GM23248 (cell line): ENCODE results near the gene IL24. TPM values are rescaled to one million over a fixed set of nuclear protein-coding genes. Genes with fewer than 3 reads are reported as not detected.

ENCODE experiments used
- DNase-seq: peaks from one replicate; pipeline ENCODE4 v3.0.0-alpha.2; 2015
- H2AFZ ChIP-seq: fragments of 200-600 bp; sonication (generic); 2 replicates; pipeline ENCODE4 v1.6.1; 2016; ENCODE audit warnings: antibody characterized with exemption
- H3F3A ChIP-seq: fragments of 200-600 bp; sonication (generic); 2 replicates; pipeline ENCODE4 v1.6.1; 2016; ENCODE audit warnings: mild to moderate bottlenecking, antibody characterized with exemption, mixed run types; ENCODE audit not compliant: insufficient read depth
- H3K27ac ChIP-seq: fragments of 200-600 bp; sonication (generic); 2 replicates; pipeline ENCODE4 v1.5.1; 2016; ENCODE audit warnings: mild to moderate bottlenecking
- H3K27me3 ChIP-seq: fragments of 200-600 bp; sonication (generic); replicated peaks from 2 replicates; pipeline ENCODE4 v1.6.1; 2016; ENCODE audit warnings: mild to moderate bottlenecking; ENCODE audit not compliant: insufficient read depth
- H3K36me3 ChIP-seq: fragments of 200-600 bp; sonication (generic); 2 replicates; pipeline ENCODE4 v1.6.1; 2016; ENCODE audit warnings: low read depth, mild to moderate bottlenecking
- H3K4me1 ChIP-seq: fragments of 200-600 bp; sonication (generic); 2 replicates; pipeline ENCODE4 v1.6.1; 2016; ENCODE audit warnings: mild to moderate bottlenecking; ENCODE audit not compliant: insufficient read depth
- H3K4me2 ChIP-seq: fragments of 200-600 bp; sonication (generic); one replicate; pipeline ENCODE4 v1.6.1; 2016; ENCODE audit warnings: mild to moderate bottlenecking; ENCODE audit not compliant: unreplicated experiment
- H3K4me3 ChIP-seq: fragments of 200-600 bp; sonication (generic); 2 replicates; pipeline ENCODE4 v1.5.1; 2016; ENCODE audit warnings: mild to moderate bottlenecking
- H3K79me2 ChIP-seq: fragments of 200-600 bp; sonication (generic); 2 replicates; pipeline ENCODE4 v1.6.1; 2016; ENCODE audit warnings: mild to moderate bottlenecking; ENCODE audit not compliant: insufficient read depth
- H3K9ac ChIP-seq: fragments of 200-600 bp; sonication (generic); 2 replicates; pipeline ENCODE4 v1.6.1; 2016; ENCODE audit warnings: mild to moderate bottlenecking
- H3K9me2 ChIP-seq: fragments of 200-600 bp; sonication (generic); 2 replicates; pipeline ENCODE4 v1.6.1; 2016; ENCODE audit warnings: mixed run types, mild to moderate bottlenecking, moderate library complexity; ENCODE audit not compliant: insufficient read depth
- H3K9me3 ChIP-seq: fragments of 200-600 bp; sonication (generic); one replicate; pipeline ENCODE4 v1.6.1; 2017; ENCODE audit warnings: low read depth
- H4K20me1 ChIP-seq: fragments of 200-600 bp; sonication (generic); 2 replicates; pipeline ENCODE4 v1.6.0; 2016; ENCODE audit not compliant: insufficient read depth
- EZH2 ChIP-seq: fragments of 200-600 bp; sonication (generic); IDR thresholded peaks from 2 replicates; pipeline ENCODE4 v1.6.1; 2018; ENCODE audit warnings: antibody characterized with exemption, mild to moderate bottlenecking; ENCODE audit not compliant: insufficient read depth, poor library complexity, severe bottlenecking
- EZH2phosphoT487 ChIP-seq: fragments of 200-600 bp; sonication (generic); IDR thresholded peaks from 2 replicates; pipeline ENCODE4 v1.6.1; 2018; ENCODE audit warnings: antibody characterized with exemption, moderate library complexity, mild to moderate bottlenecking, low read depth; ENCODE audit not compliant: insufficient read depth
- WGBS, 2 experiments: methylation state at CpG; one replicate each; pipeline ENCODE4 v1.1.6; 2015 to 2017; ENCODE audit warnings: low lambda C conversion rate in 2 of 2, low coverage in 1 of 2; ENCODE audit errors: missing lambda C conversion rate in 2 of 2; 5-methylcytosine and 5-hydroxymethylcytosine counted together
- in situ Hi-C: fragments of 300-500 bp; cut with MboI; formaldehyde crosslinking; loops from 2 replicates; pipeline ENCODE4 v1.15.0; 2020
- polyA plus RNA-seq: library from polyadenylated mRNA; unstranded; fragments of >200 nt; fragmentation: Nextera tagmentation; extraction: Ambion mirVana; gene quantifications from 2 replicates; pipeline ENCODE4 v1.2.1, GENCODE V29; 2016
- total RNA-seq: library from RNA; depleted of rRNA; stranded (reverse); fragments of >200 nt; shearing (Covaris generic); gene quantifications from 2 replicates; pipeline ENCODE4 v1.2.3, GENCODE V29; 2014

IL24 gene
- total and polyA plus RNA-seq, 2 experiments from 2014 or later, result 0.49 to 2.4 TPM

- Histone ChIP-seq H3F3A (no peaks in the 10 kb centered on the region), H4K20me1 (no peaks in the 10 kb centered on the region), H2AFZ (no peak overlapping the region), H3K4me1 (no peaks in the 10 kb centered on the region), H3K4me2 (no peak overlapping the region), H3K79me2 (no peaks in the 10 kb centered on the region), H3K9me2 (no peaks in the 10 kb centered on the region), H3K36me3 (no peaks in the 10 kb centered on the region), H3K9ac (no peak overlapping the region), H3K9me3 (no peaks in the 10 kb centered on the region), H3K4me3 (no peak overlapping the region), H3K27ac (no peak overlapping the region), H3K27me3 (peaks cover 5% of the 10 kb centered on the region; the same call in 1 of the 2 replicates)
- DNase-seq, result peak; percentile 44
- TF ChIP-seq EZH2phosphoT487 (no peak), EZH2 (no peak)
- WGBS, 2 experiments, result 62 to 65% methylated on average over 16 to 19 of the region's 19 CpGs
- in situ Hi-C loops, result no loop called here
Measured at GRCh38 chr1:206935491-206936067, 38.3 kb downstream of the IL24 start.

- in situ Hi-C loops, result no loop called here
Measured at GRCh38 chr1:206937425-206937824, 40.2 kb downstream of the IL24 start.

GRCh38 chr1:206939131-206939530, 41.9 kb downstream of the IL24 start:
- TF ChIP-seq EZH2phosphoT487 (no peak), EZH2 (no peak)

More at GRCh38 chr1:206937425-206937824, 40.2 kb downstream of the IL24 start:
- Histone ChIP-seq H3K36me3 (no peaks in the 10 kb centered on the region), H3K79me2 (no peaks in the 10 kb centered on the region), H3K9ac (no peak overlapping the region), H3K4me2 (no peak overlapping the region), H3F3A (no peaks in the 10 kb centered on the region), H4K20me1 (no peaks in the 10 kb centered on the region), H3K9me2 (no peaks in the 10 kb centered on the region), H3K4me1 (no peaks in the 10 kb centered on the region), H3K9me3 (no peaks in the 10 kb centered on the region), H3K4me3 (no peak overlapping the region), H3K27ac (no peak overlapping the region), H2AFZ (no peak overlapping the region), H3K27me3 (peaks cover 19% of the 10 kb centered on the region)
- TF ChIP-seq EZH2phosphoT487 (no peak), EZH2 (no peak)
- 84 to 87% methylated on average over 6 of the region's 6 CpGs for WGBS, 2 experiments
- no peak for DNase-seq

GRCh38 chr1:206939841-206940587, 42.8 kb downstream of the IL24 start:
- Histone ChIP-seq H3K27me3 (peaks cover 40% of the 10 kb centered on the region), H3K9ac (no peak overlapping the region), H3K4me3 (no peak overlapping the region), H3K9me2 (no peaks in the 10 kb centered on the region), H4K20me1 (no peaks in the 10 kb centered on the region), H2AFZ (no peak overlapping the region), H3K79me2 (no peaks in the 10 kb centered on the region), H3K4me2 (no peak overlapping the region), H3K9me3 (no peaks in the 10 kb centered on the region), H3K4me1 (no peaks in the 10 kb centered on the region), H3F3A (no peaks in the 10 kb centered on the region), H3K27ac (no peak overlapping the region), H3K36me3 (no peaks in the 10 kb centered on the region)
- no peak for DNase-seq
- no peak for TF ChIP-seq EZH2
- no peak for TF ChIP-seq EZH2phosphoT487
- 80 to 84% methylated on average over 9 of the region's 9 CpGs for WGBS, 2 experiments
- in situ Hi-C loops, result no loop called here

More at GRCh38 chr1:206939131-206939530, 41.9 kb downstream of the IL24 start:
- WGBS, 2 experiments, result 69 to 77% methylated on average over 13 of the region's 13 CpGs
- H3K27ac ChIP-seq, result no peak overlapping the region
- no peaks in the 10 kb centered on the region for H3F3A ChIP-seq
- H2AFZ ChIP-seq, result no peak overlapping the region
- in situ Hi-C loops, result no loop called here
- H3K9me2 ChIP-seq, result no peaks in the 10 kb centered on the region
- H3K79me2 ChIP-seq, result no peaks in the 10 kb centered on the region
- no peak overlapping the region for H3K9ac ChIP-seq
- H3K4me2 ChIP-seq, result no peak overlapping the region
- no peaks in the 10 kb centered on the region for H3K4me1 ChIP-seq
- H3K27me3 ChIP-seq, result peaks cover 34% of the 10 kb centered on the region
- no peak for DNase-seq
- H3K36me3 ChIP-seq, result no peaks in the 10 kb centered on the region
- H4K20me1 ChIP-seq, result no peaks in the 10 kb centered on the region
- H3K9me3 ChIP-seq, result no peaks in the 10 kb centered on the region
- H3K4me3 ChIP-seq, result no peak overlapping the region
